Calu3 (cell line): Measurements from ENCODE around the gene LIN9. TPM values are rescaled to one million over a fixed set of nuclear protein-coding genes. Genes with fewer than 3 reads are reported as not detected.

Experiments used
- BruUV-seq: library from RNA; stranded (reverse); fragments of 400-500 nt; replicated peaks from 2 replicates; lab custom pipeline; 2021; lab: Mats Ljungman, UMichigan
- CTCF ChIA-PET: fragments of 300-600 bp; sonication (Branson Sonifier 250); formaldehyde crosslinking; loops from one replicate; lab custom pipeline; 2022; ENCODE audit warnings: antibody characterized with exemption; lab: Charles Lee
- DNase-seq: peaks from one replicate; pipeline ENCODE4 v3.0.0; 2022
- H3K27ac Mint-ChIP-seq: one replicate; pipeline ENCODE4 v1.8.0; 2022; ENCODE audit warnings: mixed read lengths; ENCODE audit not compliant: unreplicated experiment
- H3K27me3 Mint-ChIP-seq: one replicate; pipeline ENCODE4 v1.8.0; 2022; ENCODE audit warnings: mixed read lengths; ENCODE audit not compliant: unreplicated experiment
- H3K36me3 Mint-ChIP-seq: one replicate; pipeline ENCODE4 v1.8.0; 2022; ENCODE audit warnings: mild to moderate bottlenecking, moderate library complexity, mixed read lengths; ENCODE audit not compliant: insufficient read depth, unreplicated experiment
- H3K4me1 Mint-ChIP-seq: one replicate; pipeline ENCODE4 v1.8.0; 2022; ENCODE audit warnings: mild to moderate bottlenecking, low read depth, mixed read lengths; ENCODE audit not compliant: unreplicated experiment
- H3K4me3 Mint-ChIP-seq: one replicate; pipeline ENCODE4 v1.8.0; 2022; ENCODE audit warnings: mild to moderate bottlenecking, low read depth, moderate library complexity, mixed read lengths; ENCODE audit not compliant: unreplicated experiment
- H3K9me3 Mint-ChIP-seq: one replicate; pipeline ENCODE4 v1.8.0; 2022; ENCODE audit warnings: low read depth, mixed read lengths; ENCODE audit not compliant: unreplicated experiment
- CTCF ChIP-seq: fragments of 200-600 bp; IDR thresholded peaks from one replicate; pipeline ENCODE4 v1.8.0; 2022; ENCODE audit warnings: antibody characterized with exemption; ENCODE audit not compliant: unreplicated experiment
- intact Hi-C: fragments of 100-400 bp; cut with micrococcal nuclease; formaldehyde crosslinking; loops from one replicate; pipeline ENCODE4 v1.10.0; 2022; ENCODE audit not compliant: unreplicated experiment
- total RNA-seq: library from RNA; stranded (reverse); gene quantifications from 2 replicates; pipeline ENCODE4 v1.2.3, GENCODE V29; 2022

LIN9 gene
- total RNA-seq, 1 experiment from 2014 or later = 14.3 TPM

GRCh38 chr1:226236826-226237225 is 72.1 kb downstream of the LIN9 start:
- H3K27me3 Mint-ChIP-seq = no peaks in the 10 kb centered on the region
- H3K9me3 Mint-ChIP-seq = no peaks in the 10 kb centered on the region
- H3K4me1 Mint-ChIP-seq = no peaks in the 10 kb centered on the region
- DNase-seq = no peak
- H3K36me3 Mint-ChIP-seq = peaks cover 20% of the 10 kb centered on the region
- no TSS peak for BruUV-seq
- H3K27ac Mint-ChIP-seq = no peak overlapping the region
- no peak for TF ChIP-seq CTCF
- intact Hi-C loops = no loop called here
- H3K4me3 Mint-ChIP-seq = no peak overlapping the region
- CTCF ChIA-PET = no interaction called here

- no TSS peak for BruUV-seq
- CTCF ChIA-PET = no interaction called here
- Mint-ChIP-seq H3K27me3 (no peaks in the 10 kb centered on the region), H3K9me3 (no peaks in the 10 kb centered on the region), H3K27ac (no peak overlapping the region), H3K36me3 (peaks cover 15% of the 10 kb centered on the region), H3K4me3 (no peak overlapping the region), H3K4me1 (no peaks in the 10 kb centered on the region)
- DNase-seq = no peak
- intact Hi-C loops = loop anchor here (5.0 kb wide), 1 partner anchor 48 kb away; no protein-coding TSS in a partner anchor
- no peak for TF ChIP-seq CTCF
Measured at GRCh38 chr1:226233806-226234205, 75.2 kb downstream of the LIN9 start.

DNA sequence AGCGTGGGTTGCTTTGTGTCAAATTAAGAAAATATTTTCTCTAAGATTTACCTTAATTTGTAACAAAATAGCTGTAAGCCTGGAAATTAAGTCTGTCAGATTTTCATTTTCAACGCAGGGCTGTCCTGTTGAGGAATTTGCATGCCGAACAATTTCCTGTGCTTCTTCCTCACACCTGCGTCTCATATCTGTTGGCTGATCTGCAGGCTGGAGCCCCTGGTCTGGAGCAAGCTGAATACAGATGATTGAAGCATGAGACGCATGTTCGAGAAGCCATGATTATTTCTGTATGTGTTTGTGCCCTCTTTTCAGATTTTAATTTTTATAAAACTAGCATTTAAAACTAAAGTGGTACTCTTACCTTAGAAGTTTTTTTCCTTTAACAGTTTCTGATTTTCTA is 75.7 kb downstream of the LIN9 start:
- H3K36me3 Mint-ChIP-seq = peaks cover 10% of the 10 kb centered on the region
- H3K27ac Mint-ChIP-seq = no peak overlapping the region
- no TSS peak for BruUV-seq
- H3K9me3 Mint-ChIP-seq = no peaks in the 10 kb centered on the region
- intact Hi-C loops = loop anchor here (5.0 kb wide), 1 partner anchor 49 kb away; no protein-coding TSS in a partner anchor
- no peak for DNase-seq
- no peaks in the 10 kb centered on the region for H3K27me3 Mint-ChIP-seq
- no peaks in the 10 kb centered on the region for H3K4me1 Mint-ChIP-seq
- TF ChIP-seq CTCF = no peak
- CTCF ChIA-PET = no interaction called here
- H3K4me3 Mint-ChIP-seq = no peak overlapping the region

GRCh38 chr1:226226601-226227000 is 82.4 kb downstream of the LIN9 start:
- peaks cover 7% of the 10 kb centered on the region for H3K4me1 Mint-ChIP-seq
- H3K27ac Mint-ChIP-seq = no peak overlapping the region
- no peak for DNase-seq
- H3K36me3 Mint-ChIP-seq = peaks cover 15% of the 10 kb centered on the region
- no peak for TF ChIP-seq CTCF
- no peaks in the 10 kb centered on the region for H3K9me3 Mint-ChIP-seq
- H3K4me3 Mint-ChIP-seq = no peak overlapping the region
- CTCF ChIA-PET = interaction anchor here (0.6 to 0.9 kb wide), 2 partner anchors 111 to 499 kb away, joined by 4 to 5 read pairs; no protein-coding TSS in a partner anchor
- peaks cover 27% of the 10 kb centered on the region for H3K27me3 Mint-ChIP-seq
- intact Hi-C loops = no loop called here
- BruUV-seq = no TSS peak
